ENCODE measurements around the gene AIRE. TPM values are rescaled to one million over a fixed set of nuclear protein-coding genes. Genes with fewer than 3 reads are reported as not detected.

Gene AIRE
- total and polyA plus RNA-seq, 2 of the 13 experiments (the other 11 are each of a cell fraction or from before 2014, with no cell fraction given): not detected

DNA sequence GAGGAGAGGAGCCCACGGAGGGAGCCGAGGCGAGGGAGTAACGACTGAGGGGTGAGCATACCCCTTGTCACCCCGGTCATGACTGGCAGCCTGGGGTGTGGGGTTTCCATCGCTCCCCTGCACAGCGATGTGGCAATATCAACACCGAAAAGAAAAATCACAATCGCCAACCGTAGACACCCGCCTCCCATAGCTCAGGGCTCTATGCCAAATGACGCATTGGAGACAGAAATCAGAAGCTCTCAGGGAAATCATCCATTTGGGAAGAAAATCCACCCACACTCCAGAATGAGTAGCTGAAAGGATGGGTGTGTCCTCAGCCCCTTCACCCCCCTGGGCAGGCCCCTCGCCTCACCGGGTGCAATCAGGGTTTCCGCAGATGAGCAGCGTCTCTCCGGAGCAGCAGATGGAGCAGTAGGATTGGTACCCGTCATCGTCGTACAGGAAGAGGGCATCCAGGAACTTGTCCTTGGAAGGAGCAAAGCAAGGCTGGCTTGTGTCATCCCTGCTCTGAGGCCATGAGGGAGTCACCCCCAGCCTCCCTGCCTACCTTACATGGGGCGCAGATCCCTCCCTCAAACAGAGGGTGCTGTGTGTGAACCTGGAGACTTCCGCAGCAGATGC lies 26.5 kb upstream of the AIRE start:
- in situ Hi-C loops (cut with HindIII; ENCODE audit: extremely low pct_ligation_motif_present, low pct_unique_long_range_greater_than_20kb): no loop called here
- H2AFZ ChIP-seq (ENCODE audit: low read length): no peak overlapping the region
- H3K9me3 ChIP-seq (ENCODE audit: low read length): no peaks in the 10 kb centered on the region
- ChIA-PET CTCF (ENCODE audit: low intra/inter-chr PET ratio, low total read pairs) (no interaction called here), POLR2A (no interaction called here)
- no peak overlapping the region for H3K27ac ChIP-seq (ENCODE audit: extremely low read length, insufficient read depth, low read length)
- H3K36me3 ChIP-seq (replicated peaks in 1 of 2; ENCODE audit: control insufficient read depth in 1 of 2, insufficient read depth in 2 of 2, low read length in 2 of 2): no peaks in the 10 kb centered on the region
- TF ChIP-seq MED13 (CRISPR knock-in tag; IDR thresholded peaks at IDR 0.05): no peak
- TF ChIP-seq ZNF24 (IDR thresholded peaks at IDR 0.05): no peak
- TF ChIP-seq ZNF816 (CRISPR knock-in tag; IDR thresholded peaks at IDR 0.05; ENCODE audit: borderline replicate concordance): no peak
- no peak for TF ChIP-seq IKZF4 (CRISPR knock-in tag; IDR thresholded peaks at IDR 0.05; ENCODE audit: borderline replicate concordance, low read depth, not compliant biosample characterization)
- TF ChIP-seq ZMYM3 (CRISPR knock-in tag; IDR thresholded peaks at IDR 0.05): no peak
- intact Hi-C loops (cut with micrococcal nuclease; ENCODE audit: unreplicated experiment): no loop called here
- no peaks in the 10 kb centered on the region for H4K20me1 ChIP-seq (ENCODE audit: insufficient read depth, low read length)
- H3K4me1 ChIP-seq (ENCODE audit: insufficient read depth, low read length): peaks cover 23% of the 10 kb centered on the region
- BruUV-seq (replicated peaks): no TSS peak
- ATAC-seq (no peak; the same call in 2 of the 3 replicates), DNase-seq (ENCODE audit: low spot score) (no peak), FAIRE-seq (no peak)
- H3K27me3 ChIP-seq (ENCODE audit: control insufficient read depth in 1 of 2, insufficient read depth in 2 of 2, low read length in 2 of 2): peaks cover 0 to 13% of the 10 kb centered on the region in 2 experiments; a peak in 1 of 5 replicates
- H3K4me2 ChIP-seq (ENCODE audit: low read depth, low read length): no peak overlapping the region
- 87% methylated on average over 11 of the region's 22 CpGs for WGBS (ENCODE audit: low lambda C conversion rate)
- H3K9ac ChIP-seq (ENCODE audit: insufficient read depth, low read depth, low read length): no peak overlapping the region
- H3K79me2 ChIP-seq (ENCODE audit: insufficient read depth, low read length): no peaks in the 10 kb centered on the region
- H3K4me3 ChIP-seq (replicated peaks in 1 of 3; ENCODE audit: insufficient read depth in 1 of 3, low read depth in 2 of 3, low read length in 3 of 3): no peak overlapping the region

DNA sequence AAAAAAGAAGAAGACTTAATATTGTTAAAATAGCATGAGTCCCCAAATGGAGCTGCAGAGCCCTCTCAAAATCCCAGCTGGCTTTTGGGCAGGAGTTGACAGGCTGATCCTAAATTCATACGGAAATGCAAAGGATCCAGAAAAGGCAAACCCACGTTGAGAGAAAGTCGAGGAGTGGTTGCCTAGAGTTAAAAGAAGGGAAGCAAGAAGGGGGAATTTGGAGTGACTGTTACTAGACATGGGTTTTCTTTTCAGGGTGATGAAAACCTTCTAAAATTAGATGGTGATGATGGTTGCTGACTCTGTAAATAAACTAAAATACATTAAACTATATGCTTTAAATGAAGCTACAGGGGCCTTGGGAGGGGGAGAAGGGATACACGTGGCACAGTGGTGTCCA lies 25.6 kb upstream of the AIRE start:
- no peaks in the 10 kb centered on the region for H3K79me2 ChIP-seq (ENCODE audit: insufficient read depth, low read length)
- intact Hi-C loops (cut with micrococcal nuclease; ENCODE audit: unreplicated experiment): no loop called here
- H3K4me2 ChIP-seq (ENCODE audit: low read depth, low read length): no peak overlapping the region
- H4K20me1 ChIP-seq (ENCODE audit: insufficient read depth, low read length): no peaks in the 10 kb centered on the region
- peaks cover 23% of the 10 kb centered on the region for H3K4me1 ChIP-seq (ENCODE audit: insufficient read depth, low read length)
- no peak overlapping the region for H3K27ac ChIP-seq (ENCODE audit: extremely low read length, insufficient read depth, low read length)
- POLR2A ChIA-PET: no interaction called here
- H3K9ac ChIP-seq (ENCODE audit: insufficient read depth, low read depth, low read length): no peak overlapping the region
- H3K4me3 ChIP-seq (replicated peaks in 1 of 3; ENCODE audit: insufficient read depth in 1 of 3, low read depth in 2 of 3, low read length in 3 of 3): no peak overlapping the region
- no TSS peak for BruUV-seq (replicated peaks)
- DNase-seq (ENCODE audit: low spot score) (no peak), FAIRE-seq (no peak), ATAC-seq (no peak)
- H2AFZ ChIP-seq (ENCODE audit: low read length): no peak overlapping the region
- WGBS (ENCODE audit: low lambda C conversion rate): 53% methylated on average over 4 of the region's 4 CpGs
- no peaks in the 10 kb centered on the region for H3K36me3 ChIP-seq (replicated peaks in 1 of 2; ENCODE audit: control insufficient read depth in 1 of 2, insufficient read depth in 2 of 2, low read length in 2 of 2)
- no peaks in the 10 kb centered on the region for H3K9me3 ChIP-seq (ENCODE audit: low read length)
- H3K27me3 ChIP-seq (ENCODE audit: control insufficient read depth in 1 of 2, insufficient read depth in 2 of 2, low read length in 2 of 2): peaks cover 0 to 13% of the 10 kb centered on the region in 2 experiments; a peak in 1 of 5 replicates
- in situ Hi-C loops (cut with HindIII; ENCODE audit: extremely low pct_ligation_motif_present, low pct_unique_long_range_greater_than_20kb): no loop called here
- CTCF ChIA-PET (ENCODE audit: low intra/inter-chr PET ratio, low total read pairs): no interaction called here
- no peak for TF ChIP-seq NR1H2 (CRISPR knock-in tag; IDR thresholded peaks at IDR 0.05; ENCODE audit: borderline replicate concordance, low read depth)
- TF ChIP-seq, protein P1, sequence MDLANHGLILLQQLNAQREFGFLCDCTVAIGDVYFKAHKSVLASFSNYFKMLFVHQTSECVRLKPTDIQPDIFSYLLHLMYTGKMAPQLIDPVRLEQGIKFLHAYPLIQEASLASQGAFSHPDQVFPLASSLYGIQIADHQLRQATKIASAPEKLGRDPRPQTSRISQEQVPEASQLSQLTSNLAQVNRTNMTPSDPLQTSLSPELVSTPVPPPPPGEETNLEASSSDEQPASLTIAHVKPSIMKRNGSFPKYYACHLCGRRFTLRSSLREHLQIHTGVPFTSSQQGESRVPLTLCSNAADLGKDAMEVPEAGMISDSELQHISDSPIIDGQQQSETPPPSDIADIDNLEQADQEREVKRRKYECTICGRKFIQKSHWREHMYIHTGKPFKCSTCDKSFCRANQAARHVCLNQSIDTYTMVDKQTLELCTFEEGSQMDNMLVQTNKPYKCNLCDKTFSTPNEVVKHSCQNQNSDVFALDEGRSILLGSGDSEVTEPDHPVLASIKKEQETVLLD (CRISPR knock-in tag; IDR thresholded peaks at IDR 0.05; ENCODE audit: low read depth): no peak
- no peak for TF ChIP-seq ZNF619 (CRISPR knock-in tag; IDR thresholded peaks at IDR 0.05)
- no peak for TF ChIP-seq EZH2 (conservative IDR thresholded peaks at IDR 0.05; ENCODE audit: low read depth, low read length)
- TF ChIP-seq, protein P2, sequence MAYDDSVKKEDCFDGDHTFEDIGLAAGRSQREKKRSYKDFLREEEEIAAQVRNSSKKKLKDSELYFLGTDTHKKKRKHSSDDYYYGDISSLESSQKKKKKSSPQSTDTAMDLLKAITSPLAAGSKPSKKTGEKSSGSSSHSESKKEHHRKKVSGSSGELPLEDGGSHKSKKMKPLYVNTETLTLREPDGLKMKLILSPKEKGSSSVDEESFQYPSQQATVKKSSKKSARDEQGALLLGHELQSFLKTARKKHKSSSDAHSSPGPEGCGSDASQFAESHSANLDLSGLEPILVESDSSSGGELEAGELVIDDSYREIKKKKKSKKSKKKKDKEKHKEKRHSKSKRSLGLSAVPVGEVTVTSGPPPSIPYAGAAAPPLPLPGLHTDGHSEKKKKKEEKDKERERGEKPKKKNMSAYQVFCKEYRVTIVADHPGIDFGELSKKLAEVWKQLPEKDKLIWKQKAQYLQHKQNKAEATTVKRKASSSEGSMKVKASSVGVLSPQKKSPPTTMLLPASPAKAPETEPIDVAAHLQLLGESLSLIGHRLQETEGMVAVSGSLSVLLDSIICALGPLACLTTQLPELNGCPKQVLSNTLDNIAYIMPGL (CRISPR knock-in tag; IDR thresholded peaks at IDR 0.05; ENCODE audit: borderline replicate concordance in 1 of 2, low read depth in 1 of 2): no peak
- TF ChIP-seq SRY (CRISPR knock-in tag; IDR thresholded peaks at IDR 0.05): no peak
- TF ChIP-seq, protein P3, sequence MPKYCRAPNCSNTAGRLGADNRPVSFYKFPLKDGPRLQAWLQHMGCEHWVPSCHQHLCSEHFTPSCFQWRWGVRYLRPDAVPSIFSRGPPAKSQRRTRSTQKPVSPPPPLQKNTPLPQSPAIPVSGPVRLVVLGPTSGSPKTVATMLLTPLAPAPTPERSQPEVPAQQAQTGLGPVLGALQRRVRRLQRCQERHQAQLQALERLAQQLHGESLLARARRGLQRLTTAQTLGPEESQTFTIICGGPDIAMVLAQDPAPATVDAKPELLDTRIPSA (CRISPR knock-in tag; IDR thresholded peaks at IDR 0.05; ENCODE audit: borderline replicate concordance): no peak
- no peak for TF ChIP-seq MZF1 (CRISPR knock-in tag; IDR thresholded peaks at IDR 0.05; ENCODE audit: borderline replicate concordance)
- TF ChIP-seq ZSCAN20 (CRISPR knock-in tag; IDR thresholded peaks at IDR 0.05; ENCODE audit: borderline replicate concordance): no peak
- no peak for TF ChIP-seq FOXP1 (IDR thresholded peaks at IDR 0.05)
- TF ChIP-seq FOXP1 (CRISPR knock-in tag; IDR thresholded peaks at IDR 0.05): no peak

Measured in HepG2 (cell line).